GM21717 (cell line): ENCODE data around the gene MAP3K7CL.

ENCODE experiments used
- ATAC-seq: cut with Tn5 transposase; IDR thresholded peaks from one replicate; pipeline ENCODE4 v1.9.1; 2021; ENCODE audit warnings: mild to moderate bottlenecking, moderate library complexity; ENCODE audit not compliant: unreplicated experiment

Gene MAP3K7CL

DNA sequence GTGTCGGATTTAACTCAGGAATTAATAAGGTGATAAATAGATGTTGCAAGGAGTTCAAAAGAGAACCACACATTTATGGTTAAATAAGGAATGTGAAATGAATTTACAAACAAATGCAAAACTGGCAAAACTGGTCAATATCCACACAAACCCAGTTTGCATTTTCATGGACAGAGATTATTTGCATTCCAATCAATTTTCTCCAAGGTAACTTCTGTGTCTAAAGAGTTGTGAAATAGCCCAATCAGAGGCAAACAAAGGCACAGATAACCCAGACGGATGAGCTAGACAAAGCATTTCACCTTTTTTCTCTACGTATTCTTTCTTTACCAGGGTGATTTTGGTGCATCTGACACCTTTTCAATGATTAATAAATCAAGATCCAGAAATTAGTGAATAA, 63.9 kb downstream of the MAP3K7CL start:
- no peak for ATAC-seq

- ATAC-seq = no peak
These were observed 64.4 kb downstream of the MAP3K7CL start for GRCh38 chr21:29194847-29195246.

DNA sequence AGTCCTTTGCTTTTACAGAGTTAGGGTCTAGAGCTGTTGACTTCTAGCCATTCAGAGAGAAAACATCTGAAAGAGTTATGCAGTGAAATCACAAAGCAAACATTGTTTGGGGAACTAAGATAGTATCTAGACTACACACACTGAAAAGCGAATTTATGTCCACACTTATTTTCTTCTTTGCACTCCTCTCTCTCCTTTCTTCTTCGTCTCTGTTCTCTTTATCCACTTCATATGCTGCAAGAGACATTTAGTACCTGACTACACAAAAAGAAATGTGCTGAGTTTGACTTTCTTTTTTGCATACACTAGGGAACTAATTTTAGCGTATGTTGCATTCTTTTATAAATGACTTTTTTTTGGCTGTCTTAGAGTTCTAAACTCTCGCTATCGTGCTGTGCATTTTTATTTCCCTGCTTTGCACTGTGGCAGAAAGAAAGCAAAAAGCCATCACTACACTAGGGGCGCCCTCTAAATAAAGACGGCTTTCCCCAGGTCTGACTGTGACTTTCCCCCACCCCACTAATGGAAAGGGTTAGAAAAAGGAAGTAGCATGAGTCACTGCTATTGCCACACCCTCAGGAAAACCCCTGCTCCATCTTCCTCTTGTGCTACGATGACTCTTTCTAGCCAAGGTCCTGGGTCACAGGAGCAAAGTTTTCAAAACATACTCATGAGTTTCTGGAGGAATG, 65.7 kb downstream of the MAP3K7CL start:
- peak; percentile 93 for ATAC-seq

GRCh38 chr21:29196670-29197191, 66.3 kb downstream of the MAP3K7CL start:
- no peak for ATAC-seq

DNA sequence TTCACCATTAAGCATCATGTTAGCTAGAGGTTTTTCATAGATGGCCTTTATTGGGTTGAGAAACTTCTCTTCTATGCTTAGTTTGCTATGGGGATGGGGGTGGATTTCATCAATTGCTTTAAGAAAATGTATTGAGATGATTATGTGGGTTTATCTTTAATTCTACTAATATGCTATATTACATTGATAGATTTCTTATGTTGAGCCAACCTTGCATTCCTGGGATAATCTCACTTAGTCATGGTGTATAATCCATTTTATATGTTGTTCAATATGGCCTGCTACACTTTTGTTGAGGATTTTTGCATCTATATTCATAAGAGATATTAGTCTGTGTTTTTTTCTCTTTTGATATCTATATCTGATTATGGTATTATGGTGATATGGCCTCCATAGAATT, 70.7 kb downstream of the MAP3K7CL start:
- no peak for ATAC-seq

GRCh38 chr21:29205009-29205408, 74.6 kb downstream of the MAP3K7CL start:
- no peak for ATAC-seq

- no peak for ATAC-seq
These were observed 75.5 kb downstream of the MAP3K7CL start for GRCh38 chr21:29205988-29206387.

DNA sequence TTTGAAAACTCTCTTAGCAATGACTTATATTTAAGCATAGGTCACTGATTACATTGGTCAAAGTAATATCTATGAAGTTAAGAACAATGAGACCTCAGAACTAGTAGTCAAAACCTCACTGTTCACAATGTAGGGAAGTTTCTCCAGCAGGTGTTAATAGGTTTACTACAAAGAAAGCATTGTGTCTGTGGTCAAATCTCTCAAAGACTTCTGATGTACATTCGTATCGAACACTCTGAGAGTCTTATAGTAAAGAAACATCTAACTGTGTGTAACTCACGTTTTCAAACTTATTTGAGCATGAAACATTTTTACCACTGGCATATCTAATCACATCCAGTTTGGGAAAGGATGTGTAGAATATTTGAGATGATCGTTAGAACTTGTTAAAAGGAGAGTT, 76.0 kb downstream of the MAP3K7CL start:
- no peak for ATAC-seq

GRCh38 chr21:29207201-29207600, 76.8 kb downstream of the MAP3K7CL start:
- ATAC-seq = no peak

DNA sequence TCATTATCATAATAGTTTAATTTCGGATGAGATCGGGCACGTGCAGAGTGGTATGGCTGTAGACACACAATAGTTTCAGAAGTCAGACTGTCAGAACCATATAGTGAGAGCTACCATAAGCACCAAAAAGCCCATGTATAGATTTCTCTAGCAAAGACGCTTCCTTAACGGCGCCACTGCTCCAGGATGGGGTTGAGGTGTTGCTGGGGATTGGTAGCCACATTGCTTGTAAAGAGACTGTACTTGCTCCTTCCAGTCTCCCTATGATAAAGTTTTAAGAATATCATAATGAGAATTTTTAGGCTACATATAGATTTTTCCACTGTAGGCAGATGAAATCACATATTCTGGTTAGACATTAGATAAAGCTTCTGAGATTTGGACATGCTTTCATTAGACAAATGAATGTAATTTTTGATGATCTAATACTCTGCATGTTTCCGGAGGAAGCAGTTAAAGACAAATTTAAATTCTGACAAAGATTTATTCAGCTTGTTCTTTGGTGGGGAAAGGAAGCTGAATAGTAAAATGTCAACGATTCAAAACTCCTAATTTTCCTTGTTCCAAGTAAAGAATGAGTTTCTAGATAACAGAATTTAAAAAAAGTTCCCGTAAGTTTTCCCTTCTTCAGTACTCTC, 77.7 kb downstream of the MAP3K7CL start:
- no peak for ATAC-seq

GRCh38 chr21:29208682-29209059, 78.2 kb downstream of the MAP3K7CL start:
- no peak for ATAC-seq

DNA sequence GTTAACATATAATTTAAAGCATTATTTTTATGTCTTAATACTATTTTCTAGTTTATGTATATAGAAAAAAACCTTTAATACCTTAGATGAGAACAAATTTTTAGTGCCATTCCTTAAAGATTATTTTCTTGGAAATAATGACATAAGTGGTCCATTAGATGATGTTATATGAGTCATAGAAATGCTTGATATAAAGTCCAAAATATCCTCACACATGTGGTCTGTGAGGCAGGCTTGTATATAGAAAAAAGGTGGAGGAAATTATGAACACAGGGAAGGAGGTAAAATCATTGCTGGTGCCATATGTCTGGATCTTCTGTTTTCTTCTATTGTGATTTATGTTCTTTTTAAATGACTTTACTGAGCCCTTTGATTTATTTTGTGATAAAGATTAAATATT, 79.3 kb downstream of the MAP3K7CL start:
- no peak for ATAC-seq

DNA sequence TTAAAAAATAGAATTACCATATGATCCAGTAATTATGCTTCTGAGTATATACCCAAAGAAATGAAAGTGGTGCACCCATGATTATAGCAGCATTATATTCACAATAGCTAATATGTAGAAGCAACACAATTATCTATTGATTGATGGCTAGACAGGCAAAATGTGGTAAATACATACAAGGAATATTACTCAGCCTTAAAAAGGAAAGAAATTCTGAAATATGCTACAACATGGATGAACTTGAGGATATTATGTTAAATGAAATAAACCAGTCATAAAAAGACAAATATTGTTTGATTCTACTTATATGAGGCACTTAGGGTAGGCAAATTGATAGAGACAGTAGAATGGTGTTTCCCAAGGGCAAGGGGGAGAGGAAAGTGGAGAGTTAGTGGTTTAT, 80.8 kb downstream of the MAP3K7CL start:
- no peak for ATAC-seq

- ATAC-seq = no peak
These were observed 82.0 kb downstream of the MAP3K7CL start for GRCh38 chr21:29212446-29212845.

GRCh38 chr21:29213513-29214385, 83.3 kb downstream of the MAP3K7CL start:
- no peak for ATAC-seq

DNA sequence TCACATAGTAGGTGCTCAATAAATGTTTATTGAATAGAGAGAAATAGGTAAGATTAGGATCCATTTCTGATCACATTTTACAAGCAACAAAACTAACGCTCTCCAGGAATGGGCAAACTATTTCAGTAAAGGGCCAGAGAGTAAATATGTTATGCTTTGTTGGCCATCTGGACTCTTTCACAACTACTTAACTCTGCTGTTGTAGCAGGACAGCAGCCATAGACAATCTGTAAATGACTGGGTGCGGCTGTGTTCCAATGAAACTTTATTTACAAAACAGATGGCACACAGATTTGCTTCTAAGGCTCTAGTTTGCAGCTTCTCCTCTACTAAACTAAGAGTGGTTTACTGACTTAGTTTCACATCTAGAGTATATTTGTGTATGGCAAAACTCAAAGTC, 85.3 kb downstream of the MAP3K7CL start:
- no peak for ATAC-seq

- no peak for ATAC-seq
These were observed 87.4 kb downstream of the MAP3K7CL start for GRCh38 chr21:29217818-29218291.

DNA sequence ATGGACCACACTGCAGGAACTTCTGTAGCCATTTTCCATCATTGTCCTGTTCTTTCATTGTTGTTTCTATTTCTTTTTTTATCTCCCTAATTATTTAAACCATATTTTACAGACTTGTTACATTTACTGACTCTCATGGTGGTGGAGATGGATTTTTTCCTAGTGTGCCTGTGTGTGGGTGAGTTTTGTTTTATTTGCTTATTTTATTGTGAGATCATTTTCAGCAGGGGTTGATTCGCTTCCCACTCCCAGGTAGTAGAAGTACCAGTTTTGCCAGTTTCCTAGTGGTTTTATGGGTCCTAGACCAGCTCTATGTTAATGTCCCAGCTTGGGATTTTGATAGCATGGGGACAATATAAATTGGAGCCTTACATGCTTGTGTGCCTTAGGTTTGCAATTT, 88.3 kb downstream of the MAP3K7CL start:
- ATAC-seq = no peak

GRCh38 chr21:29219165-29219770, 88.8 kb downstream of the MAP3K7CL start:
- ATAC-seq = no peak

GRCh38 chr21:29221253-29221744, 90.9 kb downstream of the MAP3K7CL start:
- no peak for ATAC-seq

- peak; percentile 49 for ATAC-seq
These were observed 93.6 kb downstream of the MAP3K7CL start for GRCh38 chr21:29224006-29224405.
